Parathyroid adenoma (tissue), 2 donors: Measurements from ENCODE around the gene PARD6B.
"Not testable (repeated sequence)": the region's sequence is repeated elsewhere in the genome, so short reads cannot be mapped to it uniquely, and the experiment has no call there.

Experiments
- H2AFZ ChIP-seq: fragments of 300-600 bp; sonication (generic); one replicate; pipeline ENCODE4 v1.7.0; 2017; ENCODE audit warnings: antibody characterized with exemption, mild to moderate bottlenecking
- H3K27ac ChIP-seq: fragments of 300-600 bp; sonication (generic); one replicate; pipeline ENCODE4 v1.7.0; 2017
- H3K27me3 ChIP-seq: fragments of 300-600 bp; sonication (generic); one replicate; pipeline ENCODE4 v1.7.0; 2017; ENCODE audit warnings: low read length; ENCODE audit not compliant: control insufficient read depth, insufficient read depth
- H3K36me3 ChIP-seq: fragments of 300-600 bp; sonication (generic); one replicate; pipeline ENCODE4 v1.7.0; 2017; ENCODE audit warnings: low read length; ENCODE audit not compliant: control insufficient read depth, insufficient read depth
- H3K4me1 ChIP-seq: fragments of 300-600 bp; sonication (generic); one replicate; pipeline ENCODE4 v1.7.0; 2017; ENCODE audit warnings: control low read depth
- H3K4me2 ChIP-seq: fragments of 300-600 bp; sonication (generic); one replicate; pipeline ENCODE4 v1.7.0; 2017; ENCODE audit warnings: low read length
- H3K4me3 ChIP-seq: fragments of 300-600 bp; sonication (generic); one replicate; pipeline ENCODE4 v1.7.0; 2017; ENCODE audit warnings: low read depth, low read length
- H3K79me2 ChIP-seq: fragments of 300-600 bp; sonication (generic); one replicate; pipeline ENCODE4 v1.7.0; 2017; ENCODE audit warnings: control low read depth
- H3K9ac ChIP-seq: fragments of 300-600 bp; sonication (generic); one replicate; pipeline ENCODE4 v1.7.0; 2017; ENCODE audit warnings: mild to moderate bottlenecking
- H3K9me3 ChIP-seq: fragments of 300-600 bp; sonication (generic); one replicate; pipeline ENCODE4 v1.7.0; 2017; ENCODE audit warnings: low read length; ENCODE audit not compliant: control insufficient read depth
- TF ChIP-seq, protein P1 (sequence below): fragments of 300-600 bp; sonication (generic); IDR thresholded peaks from one replicate; pipeline ENCODE4 v1.7.0; 2017; ENCODE audit warnings: antibody characterized with exemption, mild to moderate bottlenecking
- donor health status: primary hyperparathyroidism.

Gene PARD6B

DNA sequence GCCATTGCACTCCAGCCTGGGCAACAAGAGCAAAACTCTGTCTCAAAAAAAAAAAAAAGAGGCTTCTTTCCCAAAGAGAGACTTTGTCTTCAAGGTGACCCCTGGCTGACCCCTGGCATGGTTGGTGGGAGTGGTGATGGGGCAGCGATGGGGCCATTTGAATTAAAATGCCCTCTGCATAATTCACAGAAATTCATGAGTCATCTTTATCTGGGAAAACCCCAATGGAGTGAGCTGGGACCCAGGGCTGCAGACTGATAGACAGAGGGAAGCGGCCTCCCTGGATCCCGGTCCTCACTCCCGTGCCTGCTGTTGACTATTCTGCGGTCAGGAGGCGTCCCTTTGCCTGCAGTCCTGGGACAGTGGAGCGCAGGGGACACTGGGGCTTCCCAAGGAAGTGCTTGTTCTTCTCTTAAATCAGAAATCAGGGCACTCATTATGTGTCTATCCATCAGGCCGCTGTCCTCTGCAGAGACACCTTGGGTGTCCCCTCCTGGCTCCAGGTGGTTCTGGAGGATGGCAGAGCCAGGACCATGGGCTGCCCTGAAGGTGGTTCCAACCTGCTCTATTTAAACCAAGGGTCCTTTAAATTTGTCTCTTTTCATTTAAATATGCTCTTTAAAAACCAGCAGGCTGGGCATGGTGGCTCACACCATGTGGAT is 40.2 kb downstream of the PARD6B start:
- H3K4me1 ChIP-seq, H3K27me3 ChIP-seq, H3K36me3 ChIP-seq, H3K9ac ChIP-seq, H3K27ac ChIP-seq, H2AFZ ChIP-seq, H3K9me3 ChIP-seq, H3K79me2 ChIP-seq, H3K4me2 ChIP-seq, H3K4me3 ChIP-seq: not testable (repeated sequence)

GRCh38 chr20:50772420-50773185 is 41.2 kb downstream of the PARD6B start:
- Histone ChIP-seq H3K4me2 (no peak overlapping the region), H3K36me3 (no peaks in the 10 kb centered on the region), H3K4me3 (no peak overlapping the region), H3K27me3 (no peaks in the 10 kb centered on the region), H3K27ac (no peak overlapping the region), H3K4me1 (no peaks in the 10 kb centered on the region), H3K9ac (no peak overlapping the region), H3K9me3 (no peaks in the 10 kb centered on the region), H3K79me2 (no peaks in the 10 kb centered on the region), H2AFZ (no peak overlapping the region)
- TF ChIP-seq, protein P1, sequence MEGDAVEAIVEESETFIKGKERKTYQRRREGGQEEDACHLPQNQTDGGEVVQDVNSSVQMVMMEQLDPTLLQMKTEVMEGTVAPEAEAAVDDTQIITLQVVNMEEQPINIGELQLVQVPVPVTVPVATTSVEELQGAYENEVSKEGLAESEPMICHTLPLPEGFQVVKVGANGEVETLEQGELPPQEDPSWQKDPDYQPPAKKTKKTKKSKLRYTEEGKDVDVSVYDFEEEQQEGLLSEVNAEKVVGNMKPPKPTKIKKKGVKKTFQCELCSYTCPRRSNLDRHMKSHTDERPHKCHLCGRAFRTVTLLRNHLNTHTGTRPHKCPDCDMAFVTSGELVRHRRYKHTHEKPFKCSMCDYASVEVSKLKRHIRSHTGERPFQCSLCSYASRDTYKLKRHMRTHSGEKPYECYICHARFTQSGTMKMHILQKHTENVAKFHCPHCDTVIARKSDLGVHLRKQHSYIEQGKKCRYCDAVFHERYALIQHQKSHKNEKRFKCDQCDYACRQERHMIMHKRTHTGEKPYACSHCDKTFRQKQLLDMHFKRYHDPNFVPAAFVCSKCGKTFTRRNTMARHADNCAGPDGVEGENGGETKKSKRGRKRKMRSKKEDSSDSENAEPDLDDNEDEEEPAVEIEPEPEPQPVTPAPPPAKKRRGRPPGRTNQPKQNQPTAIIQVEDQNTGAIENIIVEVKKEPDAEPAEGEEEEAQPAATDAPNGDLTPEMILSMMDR = no peak

- TF ChIP-seq, protein P1 = no peak
- H3K4me2 ChIP-seq = no peak overlapping the region
These were observed 43.1 kb downstream of the PARD6B start for GRCh38 chr20:50774515-50774914.

GRCh38 chr20:50776122-50776817 is 44.9 kb downstream of the PARD6B start:
- Histone ChIP-seq H3K27ac (no peak overlapping the region), H3K36me3 (no peaks in the 10 kb centered on the region), H2AFZ (no peak overlapping the region), H3K9ac (no peak overlapping the region), H3K4me2 (no peak overlapping the region), H3K27me3 (no peaks in the 10 kb centered on the region), H3K4me3 (no peak overlapping the region), H3K9me3 (no peaks in the 10 kb centered on the region), H3K4me1 (no peaks in the 10 kb centered on the region), H3K79me2 (no peaks in the 10 kb centered on the region)
- TF ChIP-seq, protein P1 = no peak

More at GRCh38 chr20:50774515-50774914, 43.1 kb downstream of the PARD6B start:
- no peaks in the 10 kb centered on the region for H3K9me3 ChIP-seq
- no peak overlapping the region for H3K9ac ChIP-seq
- H3K27me3 ChIP-seq = no peaks in the 10 kb centered on the region
- H3K79me2 ChIP-seq = no peaks in the 10 kb centered on the region
- H3K4me3 ChIP-seq = no peak overlapping the region
- no peaks in the 10 kb centered on the region for H3K36me3 ChIP-seq
- no peaks in the 10 kb centered on the region for H3K4me1 ChIP-seq
- H3K27ac ChIP-seq = no peak overlapping the region
- H2AFZ ChIP-seq = no peak overlapping the region

GRCh38 chr20:50777373-50777772 is 46.0 kb downstream of the PARD6B start:
- Histone ChIP-seq H3K4me2 (no peak overlapping the region), H3K9ac (no peak overlapping the region), H3K27ac (no peak overlapping the region), H3K4me3 (no peak overlapping the region), H3K27me3 (no peaks in the 10 kb centered on the region), H3K36me3 (no peaks in the 10 kb centered on the region), H3K4me1 (no peaks in the 10 kb centered on the region), H2AFZ (no peak overlapping the region), H3K9me3 (no peaks in the 10 kb centered on the region), H3K79me2 (no peaks in the 10 kb centered on the region)
- TF ChIP-seq, protein P1 = no peak

DNA sequence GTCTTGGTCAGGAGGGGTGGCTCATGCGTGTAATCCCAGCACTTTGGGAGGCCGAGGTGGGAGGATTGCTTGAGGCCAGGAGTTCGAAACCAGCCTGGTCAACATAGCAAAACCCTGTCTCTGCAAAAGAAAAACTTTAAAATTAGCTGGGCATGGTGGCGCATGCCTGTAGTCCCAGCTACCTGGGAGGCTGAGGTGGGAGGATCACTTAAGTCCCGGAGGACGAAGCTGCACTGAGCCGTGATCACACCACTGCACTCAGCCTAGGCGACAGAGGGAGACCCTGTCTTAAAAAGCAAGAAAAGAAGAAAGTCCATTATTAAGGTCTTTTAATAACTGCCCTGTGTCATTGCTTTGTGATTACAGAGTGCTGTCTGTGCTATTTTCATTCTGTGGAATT is 47.6 kb downstream of the PARD6B start:
- not testable (repeated sequence) for H3K36me3 ChIP-seq, H3K79me2 ChIP-seq, H3K4me3 ChIP-seq, H3K4me1 ChIP-seq, H3K27me3 ChIP-seq, H2AFZ ChIP-seq, H3K9me3 ChIP-seq, H3K9ac ChIP-seq, H3K27ac ChIP-seq, H3K4me2 ChIP-seq
